T-helper 2 cell treated with Interferon-gamma antibody and Interleukin-4, amounts not matched to agents 100 ng/mL and 5 ng/mL, for 36 hours (primary cell): ENCODE data around the gene TRIM8. TPM values are rescaled to one million over a fixed set of nuclear protein-coding genes. Genes with fewer than 3 reads are reported as not detected.

Experiments
- intact Hi-C: fragments of 100-400 bp; cut with micrococcal nuclease; formaldehyde crosslinking; loops from one replicate; pipeline ENCODE4 v1.15.1; 2023
- total RNA-seq: library from RNA; stranded (reverse); gene quantifications from 2 replicates; pipeline ENCODE4 v1.2.3, GENCODE V29; 2022

TRIM8 gene
- total RNA-seq, 1 donor from 2014 or later: 53.7 TPM

DNA sequence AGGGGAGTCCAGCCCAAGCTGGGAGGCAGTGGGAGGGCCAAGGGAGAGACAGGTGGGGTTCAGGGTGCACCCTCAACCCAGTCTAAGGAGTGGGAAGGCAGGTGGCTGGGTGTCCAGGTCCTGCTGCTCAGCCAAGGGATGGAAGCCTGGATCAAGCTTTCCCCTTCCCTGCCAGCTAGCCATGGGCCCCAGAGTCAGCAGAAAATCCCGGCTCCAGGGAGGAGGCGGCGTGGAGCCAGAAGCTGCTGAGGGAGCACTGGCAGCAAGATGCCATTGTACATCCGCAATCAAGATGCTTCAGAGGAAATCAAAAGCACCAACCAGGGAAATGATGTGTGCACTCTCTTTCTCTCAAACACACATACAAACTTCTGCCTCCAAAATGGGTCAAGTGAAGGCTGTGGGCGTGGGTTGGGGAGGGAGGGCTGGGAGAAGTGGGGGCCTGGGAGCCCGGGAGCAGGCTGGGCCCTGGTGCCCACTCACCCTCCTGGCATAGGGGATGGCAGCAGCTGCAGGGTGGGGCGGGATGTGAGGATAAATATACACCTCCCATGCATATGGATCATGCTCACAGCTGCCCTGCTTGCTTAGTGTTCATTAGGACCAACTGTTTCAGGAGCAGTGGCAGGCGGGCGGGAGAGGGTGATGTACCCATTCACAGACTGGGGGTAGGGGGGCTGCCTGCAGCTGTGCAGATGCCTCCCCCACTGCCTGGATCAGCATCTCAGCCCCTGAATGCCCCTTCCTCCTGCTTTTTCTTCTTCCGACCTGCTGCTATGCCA lies 24.2 kb downstream of the TRIM8 start:
- intact Hi-C loops: no loop called here

DNA sequence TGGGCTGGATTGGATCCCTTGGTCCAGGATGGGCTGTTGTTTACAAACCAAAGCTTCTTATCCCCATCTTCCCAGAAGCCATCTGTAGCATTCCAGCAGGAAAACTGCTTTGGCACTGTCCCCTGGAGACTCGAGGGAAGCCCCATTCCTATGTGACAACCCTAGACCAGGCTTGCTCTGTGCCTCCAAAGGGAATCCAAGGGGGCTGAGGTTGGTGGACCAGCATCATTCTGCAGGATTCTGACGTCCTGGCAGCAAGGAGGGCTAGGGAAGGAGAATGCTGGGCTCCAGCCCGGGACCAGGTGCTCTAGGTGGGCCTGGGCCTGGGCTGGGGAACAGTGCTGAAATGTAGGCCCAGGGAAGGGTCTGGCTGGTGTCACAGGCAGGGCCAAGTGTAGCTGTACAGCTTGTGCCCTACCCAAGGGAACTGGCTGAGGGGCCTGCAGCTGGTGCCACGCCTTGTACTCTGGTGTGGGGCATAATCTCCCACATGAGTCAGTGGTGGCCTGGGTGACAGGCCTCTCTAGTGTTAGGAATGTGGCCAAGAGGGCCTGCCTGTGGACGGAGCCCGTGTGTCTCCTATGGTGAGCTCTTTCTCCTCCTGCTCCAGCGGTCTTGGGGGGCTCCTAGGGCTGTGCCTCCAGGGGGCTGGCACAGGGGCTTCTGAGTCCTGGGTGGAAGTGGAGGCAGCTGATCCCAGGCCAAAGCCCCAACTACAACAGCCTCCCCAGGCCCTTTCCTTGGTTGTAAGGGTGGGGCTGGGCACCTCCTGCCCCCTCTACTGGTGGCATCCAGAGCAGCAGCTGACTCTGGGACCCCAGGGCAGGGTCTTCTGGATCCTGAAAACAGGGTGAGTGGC lies 25.2 kb downstream of the TRIM8 start:
- intact Hi-C loops: no loop called here

DNA sequence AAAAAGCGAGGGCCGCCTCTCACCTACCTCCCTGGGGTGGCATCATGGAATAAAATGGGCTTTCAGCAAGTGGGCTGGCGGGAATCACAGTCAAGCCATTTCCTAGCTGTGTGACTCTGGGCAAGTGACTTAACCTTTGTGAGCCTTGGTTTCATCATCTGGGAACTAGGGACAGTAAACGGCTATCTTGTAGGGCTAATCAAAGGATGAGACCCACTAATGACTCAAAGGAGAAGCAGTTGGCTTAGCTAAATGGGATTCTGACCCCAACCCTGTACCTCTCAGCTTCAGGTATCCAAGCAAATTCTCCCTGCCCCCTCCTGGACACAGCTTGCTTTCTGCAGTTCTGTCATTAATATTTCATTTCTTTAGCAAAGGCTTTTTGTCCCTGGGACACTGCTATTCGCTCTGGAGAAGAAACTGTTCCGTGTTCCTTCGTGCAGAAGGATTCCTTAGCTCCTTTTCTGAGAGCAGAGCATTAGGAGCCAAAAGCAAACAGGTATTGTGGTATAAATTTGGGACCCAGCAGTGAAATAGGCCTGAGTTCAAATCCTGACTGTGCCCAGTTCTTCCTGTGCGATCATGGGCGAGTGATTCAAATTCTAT lies 25.9 kb downstream of the TRIM8 start:
- intact Hi-C loops: no loop called here

DNA sequence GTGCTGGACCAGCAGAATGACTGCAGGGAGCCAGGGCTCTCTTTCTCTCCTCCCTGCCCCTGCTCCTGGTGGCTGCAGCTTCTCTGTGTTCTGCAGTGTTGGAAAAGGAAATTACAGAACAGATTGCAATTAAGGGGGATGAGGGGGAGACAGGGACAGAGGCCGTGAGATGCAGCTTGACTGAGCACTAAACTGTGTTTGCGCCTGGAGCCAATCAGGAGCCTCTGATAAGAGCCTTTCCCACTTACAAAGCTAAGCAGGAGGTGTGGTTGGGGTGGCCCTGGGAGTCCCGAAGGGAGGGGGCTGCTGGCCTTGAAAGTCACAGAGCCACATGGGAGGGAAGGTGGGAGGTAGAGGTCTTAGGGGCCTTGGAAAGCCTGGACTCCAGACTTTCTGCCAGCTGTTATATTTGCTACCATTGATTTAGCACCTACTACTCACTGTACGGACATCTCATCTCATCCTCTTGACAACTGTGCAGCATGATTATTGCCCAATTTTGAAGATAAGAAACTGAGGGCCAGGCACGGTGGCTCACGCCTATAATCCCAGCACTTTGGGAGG lies 26.7 kb downstream of the TRIM8 start:
- intact Hi-C loops: no loop called here

DNA sequence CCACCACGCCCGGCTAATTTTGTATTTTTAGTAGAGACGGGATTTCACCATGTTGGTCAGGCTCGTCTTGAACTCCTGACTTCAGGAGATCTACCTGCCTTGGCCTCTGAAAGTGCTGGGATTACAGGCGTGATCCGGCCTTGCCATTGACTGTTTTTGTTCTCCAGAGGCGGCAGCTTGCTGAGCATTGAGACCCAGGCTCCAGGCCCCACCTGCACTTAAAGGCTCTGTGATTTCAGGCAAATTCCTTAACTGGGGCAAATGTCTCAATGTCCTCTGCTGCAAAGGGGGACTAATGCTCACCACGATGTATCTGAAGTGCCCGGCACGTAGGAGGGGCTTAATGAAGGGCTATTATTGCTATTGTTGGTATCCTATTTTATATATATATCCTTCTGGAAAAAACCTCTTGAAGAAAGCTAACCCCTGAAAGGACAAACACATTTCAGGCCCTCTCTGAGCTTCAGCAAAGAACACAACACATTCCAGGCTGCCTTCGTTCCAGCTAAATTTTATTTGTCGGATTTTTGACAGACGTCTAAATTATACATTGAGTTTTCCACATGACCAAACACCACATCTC lies 29.0 kb downstream of the TRIM8 start:
- intact Hi-C loops: no loop called here

DNA sequence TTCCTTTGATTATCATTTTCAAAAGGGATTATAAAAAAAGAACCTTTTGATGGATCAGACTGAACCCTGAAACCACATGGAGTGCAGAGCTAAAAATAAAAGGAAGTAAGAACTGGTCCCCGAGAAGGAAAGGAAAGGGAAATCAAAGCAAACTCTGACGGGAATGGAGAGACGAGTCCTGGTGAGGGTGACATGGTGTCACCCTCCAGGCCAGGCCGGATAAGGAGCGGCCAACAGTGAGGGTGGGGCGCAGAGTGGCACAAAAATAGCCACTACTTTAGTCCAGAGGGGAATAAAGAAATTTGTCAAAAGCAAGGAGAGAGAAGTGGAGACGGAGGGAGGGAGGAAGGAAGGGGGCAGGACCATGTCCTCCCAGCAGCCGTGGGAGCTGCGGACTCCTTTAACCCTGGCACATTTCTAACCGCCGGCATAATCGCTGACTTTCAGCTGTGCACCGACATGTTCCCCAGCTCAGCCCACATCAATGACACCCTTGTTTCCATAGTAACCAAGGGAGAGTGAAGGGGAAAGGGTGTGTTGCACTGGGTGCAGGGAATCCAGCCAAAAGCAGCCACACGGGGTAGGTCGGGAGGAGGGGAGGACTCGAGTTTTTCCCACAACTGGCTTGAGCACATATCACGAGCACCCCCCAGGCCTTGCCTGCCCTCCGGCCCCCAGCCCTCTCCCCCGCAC lies 29.7 kb downstream of the TRIM8 start:
- intact Hi-C loops: loop anchor here (1.0 to 2.0 kb wide), 2 partner anchors 28 to 39 kb away; no protein-coding TSS in a partner anchor

DNA sequence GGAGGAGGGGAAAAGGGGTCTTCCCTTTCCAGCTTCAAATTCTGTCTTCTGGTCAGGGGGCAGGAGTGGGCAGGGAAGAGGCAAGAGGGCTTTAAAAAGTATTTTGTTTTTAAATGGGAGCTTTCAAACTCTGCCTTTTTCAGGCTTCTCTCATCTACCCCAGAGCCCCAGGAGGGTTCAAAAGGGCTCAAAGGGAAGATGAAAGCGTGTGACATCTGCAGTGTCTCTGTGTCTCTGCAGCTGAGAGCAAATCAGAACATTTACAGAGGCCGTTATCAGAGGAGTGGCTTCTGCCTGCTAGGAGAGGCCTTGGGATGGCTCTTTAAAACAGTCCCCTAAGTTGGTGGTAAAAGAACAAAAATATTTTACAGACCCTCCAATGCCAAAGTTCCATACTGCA lies 30.3 kb downstream of the TRIM8 start:
- intact Hi-C loops: loop anchor here (1.0 to 2.0 kb wide), 2 partner anchors 28 to 38 kb away; no protein-coding TSS in a partner anchor

DNA sequence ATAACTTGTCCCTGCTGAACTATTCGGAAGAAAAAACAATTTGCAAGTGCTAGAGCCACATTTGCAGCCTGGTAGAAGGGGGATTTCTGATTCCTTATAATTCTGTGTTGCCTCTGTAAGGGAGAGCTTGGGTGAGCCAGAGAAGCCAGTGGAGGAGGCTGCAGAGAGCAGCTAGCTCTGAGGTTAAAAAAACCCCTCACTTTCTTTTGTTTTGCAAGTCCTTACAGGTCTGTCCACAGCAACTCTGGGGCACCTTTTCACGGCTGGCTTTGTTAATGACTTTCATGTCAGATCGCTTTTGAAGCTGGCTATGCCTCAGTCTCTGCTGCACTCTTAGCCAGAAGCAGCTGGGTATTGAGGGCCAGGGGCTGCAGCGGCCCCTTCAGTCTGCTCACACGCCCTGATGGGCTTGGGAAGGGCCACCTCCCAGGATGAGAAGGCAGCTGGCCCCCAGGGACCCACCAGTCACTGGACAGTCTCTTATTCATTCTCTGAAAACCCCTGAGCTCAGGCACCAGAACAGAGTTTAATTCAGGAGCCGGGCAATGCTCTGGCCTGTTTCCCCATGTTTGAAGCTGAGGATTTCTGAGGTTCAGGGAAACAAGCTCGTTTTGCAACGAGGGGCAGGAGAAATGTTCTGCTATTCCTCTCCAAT lies 30.9 kb downstream of the TRIM8 start:
- intact Hi-C loops: loop anchor here (2.0 kb wide), 1 partner anchor 38 kb away; no protein-coding TSS in a partner anchor

DNA sequence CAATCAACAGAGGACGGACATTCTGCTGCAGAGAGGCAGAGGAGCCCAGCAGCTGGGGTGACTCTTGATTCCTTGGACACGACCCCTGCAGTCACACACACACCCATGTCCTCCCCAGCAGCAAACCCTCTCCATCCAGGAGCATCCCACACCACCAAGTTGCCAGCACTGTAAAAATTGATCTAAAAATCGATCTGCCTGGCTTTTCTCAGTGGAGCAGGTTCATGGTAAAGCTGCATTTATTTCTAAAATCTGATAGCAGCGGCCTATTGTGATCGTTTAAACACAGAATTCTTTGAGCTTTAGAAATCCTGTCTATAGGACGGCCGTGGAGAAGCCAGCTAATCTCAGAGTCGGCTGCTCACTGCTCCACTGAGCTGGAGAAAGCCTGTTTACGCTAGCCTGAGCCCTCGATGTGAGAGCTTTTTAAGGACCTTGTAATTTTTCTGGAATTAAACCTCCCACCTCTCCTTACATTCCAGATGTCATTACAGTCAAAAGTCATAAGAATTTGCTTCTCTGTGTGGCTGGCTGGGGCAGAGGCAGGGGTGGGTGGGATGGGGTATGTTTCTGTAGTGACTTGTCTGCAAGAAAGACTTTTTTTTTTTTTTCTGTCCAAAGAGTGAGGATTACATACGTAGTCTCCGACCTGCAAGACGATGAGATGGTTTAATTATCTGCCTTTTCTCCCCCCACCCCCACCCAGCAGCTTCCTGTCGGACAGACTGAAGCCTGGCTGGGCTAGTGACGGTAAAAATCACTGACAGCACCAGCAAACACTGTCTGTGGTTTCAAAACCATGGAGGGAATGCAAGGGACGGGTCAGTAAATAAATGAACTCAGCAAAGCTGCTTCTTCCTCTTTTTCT lies 31.6 kb downstream of the TRIM8 start:
- intact Hi-C loops: loop anchor here (2.0 kb wide), 1 partner anchor 37 kb away; no protein-coding TSS in a partner anchor

DNA sequence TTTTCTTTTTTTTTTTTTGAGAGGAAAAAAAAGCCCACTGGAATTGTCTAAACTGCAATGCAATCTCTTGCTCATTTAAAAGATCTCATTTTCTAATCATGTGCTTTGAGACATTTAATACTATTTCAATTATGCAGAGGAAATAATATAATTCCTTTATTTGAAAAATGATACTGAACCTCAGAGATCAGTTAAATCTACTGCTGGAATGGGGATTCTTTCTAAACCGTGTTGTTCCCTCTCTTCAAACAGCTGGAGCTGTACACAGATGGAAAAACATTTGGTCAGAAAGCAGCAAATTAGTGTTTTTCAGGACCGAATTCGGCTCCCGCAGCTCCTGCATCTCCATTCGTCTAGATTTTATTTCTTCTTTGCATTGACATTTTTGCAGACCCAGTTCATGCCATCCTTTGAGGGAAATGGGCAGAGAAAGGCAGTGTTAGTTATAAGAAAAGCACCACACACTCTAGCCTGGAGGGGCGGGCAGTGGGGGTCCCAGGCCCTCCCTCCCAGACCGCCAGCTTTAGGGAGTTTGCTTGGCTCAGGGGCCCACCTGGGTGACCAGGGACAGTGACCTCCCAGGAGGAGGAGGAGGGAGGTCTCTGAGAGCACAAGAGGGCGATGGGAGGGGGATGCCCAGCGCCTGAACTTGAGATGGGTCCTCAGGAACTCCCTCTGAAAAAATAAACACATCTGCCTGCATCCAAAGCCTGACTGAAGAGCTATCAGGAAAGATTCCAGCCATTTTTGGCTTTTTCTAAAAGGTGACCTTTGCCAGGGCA lies 32.4 kb downstream of the TRIM8 start:
- intact Hi-C loops: no loop called here

DNA sequence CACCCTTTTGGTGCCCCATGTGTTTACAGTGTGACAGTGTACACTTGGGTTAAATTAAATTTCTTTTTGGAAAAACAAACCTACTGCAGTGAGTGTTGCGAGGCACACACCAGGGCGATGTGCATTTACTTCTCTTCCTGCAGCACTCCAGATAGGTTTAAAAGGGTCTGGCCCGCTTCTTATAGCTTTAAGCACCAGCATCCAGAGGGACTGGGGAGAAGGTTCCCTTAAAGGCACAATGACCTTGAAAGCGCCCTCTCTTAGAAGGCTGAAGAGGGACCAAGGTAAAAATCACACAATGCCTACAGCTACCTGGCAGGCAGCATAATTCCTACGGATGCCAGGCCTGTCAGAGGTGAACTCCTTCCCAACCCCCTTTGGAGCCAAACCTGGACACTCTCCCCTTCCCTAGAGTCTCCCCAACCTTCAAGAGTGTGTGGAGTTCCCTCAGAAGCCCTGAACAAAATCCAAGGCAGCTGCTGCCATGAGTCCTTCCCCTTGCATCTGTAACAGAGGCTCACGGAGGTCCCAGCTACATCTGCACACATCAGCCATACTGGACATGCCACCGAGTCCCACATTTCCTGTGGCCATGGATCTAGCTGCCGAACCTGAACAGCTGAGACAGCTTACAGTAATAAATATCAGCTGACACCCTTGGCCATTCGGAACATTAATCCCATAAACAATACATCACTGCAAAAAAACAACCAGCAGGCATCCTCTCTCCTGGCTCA lies 33.2 kb downstream of the TRIM8 start:
- intact Hi-C loops: no loop called here

DNA sequence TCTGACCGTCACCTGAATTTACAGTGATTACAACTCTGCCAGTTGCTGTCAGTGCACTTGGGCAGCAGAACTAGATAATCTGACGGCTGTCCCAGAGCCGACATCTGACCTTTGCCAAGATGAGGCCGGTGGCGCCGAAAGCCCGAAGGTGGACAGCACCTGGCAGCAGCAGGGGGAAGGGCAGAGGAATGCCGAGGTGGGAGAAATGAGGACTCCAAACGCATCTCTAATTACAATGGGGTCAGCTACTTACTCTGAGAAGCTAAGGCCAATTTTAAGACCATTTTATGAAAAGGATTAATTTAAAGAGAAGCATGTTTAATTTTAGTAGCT lies 33.8 kb downstream of the TRIM8 start:
- intact Hi-C loops: no loop called here

DNA sequence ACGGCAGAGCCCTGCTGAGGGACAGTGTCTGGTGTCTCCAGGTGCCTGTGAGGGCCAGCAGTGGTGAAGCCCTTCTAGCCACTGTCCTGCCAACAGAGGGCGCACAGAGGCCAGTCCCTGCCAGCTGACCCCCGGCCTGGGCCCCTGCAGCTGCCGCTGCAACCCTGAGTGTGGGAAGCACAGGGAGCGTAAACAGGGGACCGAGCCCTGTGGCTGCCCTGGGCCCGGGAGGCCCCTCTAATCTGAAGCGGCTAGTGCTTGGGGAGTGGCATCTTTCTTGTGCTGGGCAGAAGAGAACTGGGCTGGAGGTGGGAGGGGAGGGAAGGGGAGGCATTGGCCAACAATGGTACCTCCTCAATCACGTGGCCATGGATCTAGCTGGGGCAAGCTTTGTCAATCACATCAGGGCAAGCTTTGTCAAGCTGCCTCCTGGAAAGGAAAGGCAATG lies 34.6 kb downstream of the TRIM8 start:
- intact Hi-C loops: no loop called here

DNA sequence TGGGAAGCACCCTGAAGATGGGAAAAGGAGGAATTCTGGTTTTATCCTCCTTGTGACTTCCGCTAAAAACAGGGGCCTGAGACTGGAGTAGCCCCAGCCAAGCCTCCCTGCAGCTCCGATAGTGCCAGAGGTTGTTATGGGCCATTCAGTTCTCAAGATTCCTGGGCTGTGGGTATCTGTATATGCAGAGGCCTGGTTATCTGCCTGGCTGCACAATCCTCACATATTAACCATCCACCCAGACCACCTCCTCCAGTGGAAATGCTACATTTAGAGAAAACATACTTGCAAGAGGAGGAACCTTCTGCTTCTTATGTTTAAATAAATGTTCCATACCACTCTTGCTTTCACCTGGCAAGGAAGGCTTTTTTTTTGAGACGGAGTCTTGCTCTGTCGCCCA lies 35.3 kb downstream of the TRIM8 start:
- intact Hi-C loops: no loop called here

DNA sequence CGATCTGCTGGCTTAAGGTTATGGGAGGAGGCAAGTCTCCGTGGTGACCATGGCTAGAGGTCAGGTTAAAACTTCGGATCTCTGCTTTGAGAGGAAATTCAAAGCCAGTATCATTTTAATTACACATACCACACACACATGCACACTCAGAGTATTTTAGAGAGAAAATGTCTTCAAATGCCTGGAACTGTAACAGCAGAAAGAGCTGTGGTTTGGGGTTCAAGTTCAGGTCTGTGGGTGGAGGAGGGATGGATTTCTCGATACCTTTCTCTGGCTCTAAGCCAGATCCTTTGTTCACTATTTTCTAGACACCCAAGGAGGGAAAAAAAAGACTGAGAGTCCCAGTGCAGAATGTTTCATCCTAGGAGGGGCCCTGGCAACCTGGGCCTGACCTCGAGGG lies 37.4 kb downstream of the TRIM8 start:
- intact Hi-C loops: no loop called here

DNA sequence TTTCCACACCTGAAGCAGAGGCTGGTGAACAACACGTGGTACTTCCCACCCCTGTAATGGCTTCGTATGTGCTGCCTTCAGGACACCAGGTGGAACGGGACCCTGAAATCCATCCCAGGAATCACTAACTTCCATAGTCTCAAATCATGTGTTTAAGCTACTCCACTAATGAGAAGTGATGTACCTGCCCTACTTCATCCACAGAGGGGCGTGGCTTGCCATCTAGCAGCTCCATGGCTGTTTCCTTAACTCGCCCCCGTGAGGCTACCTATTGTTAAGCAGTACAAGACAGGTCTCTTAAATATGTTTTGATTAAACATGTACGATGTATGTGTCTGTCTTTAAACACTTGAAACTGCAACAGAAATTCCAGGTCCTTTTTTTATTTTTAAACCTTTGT lies 38.1 kb downstream of the TRIM8 start:
- intact Hi-C loops: no loop called here

DNA sequence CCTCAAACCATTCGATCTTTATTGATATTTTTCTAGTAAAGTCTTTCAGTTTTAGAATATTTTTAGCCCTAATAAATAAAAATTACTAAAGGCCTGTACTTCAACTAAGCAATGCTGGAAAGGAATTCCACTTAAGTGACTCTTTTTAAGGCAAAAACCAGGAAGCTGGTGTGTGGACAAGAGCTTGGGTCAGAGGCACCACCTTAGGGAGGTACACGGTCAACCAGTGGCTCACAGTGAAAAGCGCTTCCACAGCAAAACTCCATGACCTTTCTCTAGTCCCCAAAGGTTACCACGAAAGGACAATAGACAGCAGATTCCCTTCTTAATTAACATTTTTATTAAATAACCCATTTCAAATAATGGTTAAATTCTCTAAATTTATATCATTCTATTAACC lies 38.7 kb downstream of the TRIM8 start:
- intact Hi-C loops: no loop called here

DNA sequence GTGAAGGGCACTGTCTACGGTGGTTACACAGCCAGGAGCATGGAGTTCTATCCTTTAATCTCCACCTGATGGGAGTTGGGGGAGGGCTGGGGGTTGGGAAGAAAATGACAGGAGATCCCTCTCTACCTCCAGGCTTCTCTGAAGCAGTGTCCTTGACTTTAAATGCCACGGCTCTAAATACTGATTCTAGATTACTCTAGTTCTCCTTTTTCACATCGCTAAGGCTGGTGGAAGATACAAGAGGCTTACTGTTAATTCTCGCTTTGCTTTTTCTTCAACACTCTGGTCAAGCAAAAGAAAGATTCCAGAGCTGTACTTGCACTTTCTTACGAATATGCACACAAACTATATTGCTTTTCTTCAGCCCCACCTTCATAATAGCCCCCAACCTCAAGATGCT lies 39.5 kb downstream of the TRIM8 start:
- intact Hi-C loops: no loop called here
